ENCODE data around the gene STON1.
"Not testable (repeated sequence)": the region's sequence is repeated elsewhere in the genome, so short reads cannot be mapped to it uniquely, and the experiment has no call there.

Gene STON1

GRCh38 chr2:48574353-48575287 is 44.7 kb downstream of the STON1 start:
- no peak for DNase-seq

- DNase-seq, result no peak
Observed at GRCh38 chr2:48578313-48578712, 48.4 kb downstream of the STON1 start.

DNA sequence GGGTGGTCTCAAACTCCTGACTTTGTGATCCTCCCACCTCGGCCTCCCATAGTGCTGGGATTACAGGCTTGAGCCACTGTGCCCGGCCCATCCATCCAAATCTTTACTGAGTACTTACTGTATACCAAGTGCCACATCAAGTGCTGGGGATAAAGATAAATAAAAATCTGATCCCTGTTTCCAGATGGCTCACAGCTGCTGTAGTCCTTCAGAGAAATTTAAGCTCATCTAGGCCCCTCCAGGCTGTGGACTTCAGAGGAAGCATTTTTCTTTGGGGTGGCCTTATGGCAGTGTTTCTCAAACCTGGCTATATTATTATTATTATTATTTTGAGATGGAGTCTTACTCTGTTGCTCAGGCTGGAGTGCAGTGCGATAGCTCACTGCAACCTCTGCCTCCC is 54.0 kb downstream of the STON1 start:
- DNase-seq, result no peak

DNA sequence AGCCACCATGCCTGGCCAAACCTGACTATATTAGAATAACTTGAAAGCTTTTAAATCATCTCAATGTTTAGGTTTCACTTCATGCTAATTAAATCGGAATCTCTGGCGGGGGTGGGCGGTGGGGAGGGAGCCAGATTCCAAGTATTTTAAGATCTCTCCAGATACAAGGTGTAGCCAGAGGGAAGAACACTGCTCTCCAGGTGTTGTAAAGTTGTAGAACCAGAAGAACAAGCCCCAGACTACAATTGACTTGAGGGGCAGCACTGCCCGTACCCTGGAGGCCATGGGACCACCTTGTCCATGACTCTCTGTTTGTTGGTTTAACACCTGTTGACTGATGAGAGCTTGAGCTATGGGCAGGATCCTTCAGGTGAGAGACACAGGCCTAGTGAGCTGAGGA is 54.6 kb downstream of the STON1 start:
- DNase-seq, result no peak

DNA sequence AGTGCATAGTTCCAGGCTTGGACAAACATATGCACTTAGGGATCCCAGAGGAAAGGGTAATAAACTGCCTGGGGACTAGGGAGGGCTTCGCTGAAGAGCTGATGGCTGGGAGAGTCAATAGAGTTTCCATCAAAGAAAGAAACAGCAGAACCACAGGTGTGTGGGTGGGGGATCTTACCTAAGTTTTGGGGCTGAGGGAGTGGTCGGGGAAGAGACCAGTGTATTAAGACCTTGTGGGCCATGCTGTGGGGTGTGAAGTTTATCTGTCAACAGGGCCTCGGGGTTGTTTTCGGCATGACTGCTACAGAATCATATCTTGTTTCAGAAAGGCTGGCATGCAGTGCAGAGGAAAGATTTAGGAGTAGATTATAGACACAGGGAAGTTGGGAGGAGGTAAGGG is 56.5 kb downstream of the STON1 start:
- no peak for DNase-seq

DNA sequence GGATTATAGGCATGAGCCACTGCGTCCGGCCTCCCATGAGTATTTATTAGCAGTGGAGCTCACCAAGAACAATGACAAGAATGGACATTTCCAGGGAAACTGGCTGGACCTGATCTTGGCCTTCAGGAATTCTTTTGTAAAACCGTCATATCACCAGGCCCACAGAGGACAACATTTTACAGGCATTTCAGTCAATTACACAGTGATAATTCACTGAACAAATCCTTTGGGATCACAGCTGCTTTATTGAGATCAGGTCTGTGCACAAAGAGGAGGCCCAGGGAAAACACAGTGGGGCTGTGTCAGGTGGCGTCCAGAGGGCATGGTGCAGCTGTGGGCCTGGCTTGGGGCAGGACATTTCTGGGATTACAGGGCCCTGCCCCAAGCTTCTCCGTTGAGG is 57.6 kb downstream of the STON1 start:
- no peak for DNase-seq

- no peak for DNase-seq
Observed at GRCh38 chr2:48587961-48588360, 58.0 kb downstream of the STON1 start.

- DNase-seq, result no peak
Observed at GRCh38 chr2:48588745-48589144, 58.8 kb downstream of the STON1 start.

GRCh38 chr2:48589170-48589767 is 59.3 kb downstream of the STON1 start:
- peak; percentile 18 for DNase-seq

DNA sequence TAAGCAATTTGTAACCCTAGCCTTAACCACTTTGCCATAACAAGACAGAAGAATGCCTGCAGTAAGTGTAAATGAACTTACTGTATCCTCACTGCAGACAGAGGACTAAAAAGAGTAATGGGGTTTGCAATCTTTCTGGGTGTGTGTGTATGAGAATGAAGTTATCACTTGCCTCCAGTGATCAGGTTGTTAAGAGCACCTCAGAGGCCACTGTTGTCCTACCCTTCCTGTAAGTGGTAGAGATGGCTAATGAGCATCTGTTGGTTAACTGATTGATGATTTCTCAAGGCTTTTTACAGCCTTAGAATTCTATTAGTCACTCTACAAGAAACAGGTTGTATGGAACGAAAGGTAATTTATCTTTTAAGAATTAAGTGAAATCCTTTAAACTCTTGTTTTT is 60.1 kb downstream of the STON1 start:
- no peak for DNase-seq

DNA sequence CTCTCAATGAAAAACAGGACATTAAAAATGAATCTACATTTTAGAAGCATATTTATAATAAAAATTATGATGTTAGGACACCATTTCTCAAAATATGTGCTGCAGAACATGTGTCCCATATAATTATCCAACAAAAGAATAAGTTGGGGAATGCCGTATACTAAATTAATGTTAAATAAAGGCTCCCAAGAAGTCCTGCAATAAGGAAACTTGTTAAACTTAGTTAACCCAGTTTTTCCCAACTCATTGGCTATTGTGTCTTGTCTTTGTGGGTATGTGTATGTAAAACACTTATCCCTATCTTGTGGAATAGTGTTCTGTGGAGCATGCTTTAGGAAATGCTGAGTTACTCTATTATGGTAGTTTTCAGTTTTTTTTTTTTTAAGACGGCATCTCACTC is 62.1 kb downstream of the STON1 start:
- DNase-seq, result no peak

DNA sequence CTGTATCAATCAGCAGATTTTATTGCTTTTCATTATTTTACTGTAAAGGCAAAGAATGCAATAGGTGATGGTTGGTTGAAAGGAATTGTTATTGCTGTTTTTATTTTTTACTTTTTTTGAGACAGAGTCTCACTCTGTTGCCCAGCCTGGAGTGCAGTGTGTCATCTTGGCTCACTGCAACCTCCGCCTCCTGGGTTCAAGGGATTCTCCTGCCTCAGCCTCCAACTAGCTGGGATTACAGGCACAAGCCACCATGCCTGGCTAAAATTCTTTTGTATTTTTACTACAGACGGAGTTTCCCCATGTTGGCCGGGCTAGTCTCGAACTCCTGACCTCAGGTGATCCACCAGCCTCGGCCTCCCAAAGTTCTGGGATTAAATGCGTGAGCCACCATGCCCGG is 66.8 kb downstream of the STON1 start:
- not testable (repeated sequence) for DNase-seq

GRCh38 chr2:48597492-48597891 is 67.5 kb downstream of the STON1 start:
- no peak for DNase-seq

DNA sequence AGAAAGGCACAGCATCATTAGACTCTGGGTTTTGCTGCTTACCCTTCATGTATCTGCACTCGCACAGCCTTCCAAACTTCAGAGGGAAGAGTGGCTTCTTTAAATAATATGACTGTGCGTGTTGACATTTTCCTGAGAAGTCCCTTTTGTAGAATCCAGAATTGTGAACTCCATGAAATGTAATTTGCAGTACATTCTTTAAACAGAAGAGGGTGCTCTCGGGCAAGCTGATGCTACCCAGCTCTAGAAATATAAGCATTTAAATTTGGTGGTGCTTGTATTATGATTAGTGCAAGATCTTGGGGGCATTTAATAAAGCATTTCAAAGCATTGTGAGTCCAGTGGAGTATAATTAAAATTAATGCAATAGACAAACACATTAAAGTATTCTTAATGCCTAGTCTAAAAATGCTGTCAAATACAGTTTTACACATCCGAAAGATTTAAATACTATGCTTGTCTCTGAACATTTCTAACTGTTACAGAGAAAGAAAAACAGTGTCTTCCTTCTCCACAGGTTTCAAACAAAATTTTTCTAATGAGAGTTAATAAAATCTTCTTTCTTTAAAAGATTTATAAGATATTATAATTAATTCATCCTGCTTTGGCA is 70.4 kb downstream of the STON1 start:
- peak; percentile 55 for DNase-seq

DNA sequence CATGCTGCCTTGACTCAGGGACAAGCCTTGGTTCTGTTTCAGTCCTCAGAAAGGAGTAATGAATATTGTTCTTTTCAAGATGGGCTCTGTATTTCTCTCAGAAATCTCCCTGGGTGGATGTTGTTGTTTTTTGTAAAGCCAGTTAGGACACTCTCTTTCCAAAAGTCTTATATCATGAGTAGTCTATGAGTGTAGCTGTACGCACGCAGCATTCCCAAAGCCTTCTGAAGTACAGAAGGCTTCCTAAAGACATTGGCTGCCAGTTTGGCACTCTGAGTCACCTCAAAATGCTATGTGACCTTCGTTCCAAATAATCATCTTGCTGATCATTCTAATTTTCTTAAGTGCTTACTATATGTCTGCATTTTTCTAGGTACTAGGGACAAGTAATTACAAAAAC is 71.0 kb downstream of the STON1 start:
- no peak for DNase-seq

GRCh38 chr2:48601349-48601748 is 71.4 kb downstream of the STON1 start:
- no peak for DNase-seq

DNA sequence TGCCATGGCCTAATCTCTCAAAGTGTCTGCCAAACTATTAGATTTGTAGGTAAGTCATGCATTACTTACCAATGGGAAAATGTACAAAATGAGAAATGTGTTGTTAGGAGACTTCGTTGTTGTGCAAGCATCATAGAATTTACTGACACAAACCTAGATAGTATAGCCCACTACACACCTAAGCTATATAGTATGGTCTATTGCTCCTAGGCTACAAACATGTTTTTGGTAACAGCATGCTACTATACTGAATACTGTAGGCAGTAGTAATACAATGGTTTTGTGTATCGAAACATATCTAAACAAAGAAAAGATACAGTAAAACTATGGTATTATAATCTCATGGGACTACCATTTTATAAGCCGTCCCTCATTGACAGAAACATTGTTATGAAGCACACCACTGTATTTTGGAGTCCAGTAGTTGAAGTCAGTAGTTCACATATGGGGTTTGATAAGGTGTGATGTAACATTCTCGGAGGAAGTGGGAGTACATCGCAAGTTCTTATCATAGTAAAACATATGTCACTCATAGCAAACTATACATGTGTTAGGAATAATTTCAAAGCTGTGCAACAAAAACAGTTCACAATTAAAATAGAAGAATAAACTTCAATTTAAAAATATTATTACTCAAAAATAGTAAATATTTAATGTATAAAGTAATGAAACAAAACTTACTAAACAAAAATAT is 75.7 kb downstream of the STON1 start:
- no peak for DNase-seq

DNA sequence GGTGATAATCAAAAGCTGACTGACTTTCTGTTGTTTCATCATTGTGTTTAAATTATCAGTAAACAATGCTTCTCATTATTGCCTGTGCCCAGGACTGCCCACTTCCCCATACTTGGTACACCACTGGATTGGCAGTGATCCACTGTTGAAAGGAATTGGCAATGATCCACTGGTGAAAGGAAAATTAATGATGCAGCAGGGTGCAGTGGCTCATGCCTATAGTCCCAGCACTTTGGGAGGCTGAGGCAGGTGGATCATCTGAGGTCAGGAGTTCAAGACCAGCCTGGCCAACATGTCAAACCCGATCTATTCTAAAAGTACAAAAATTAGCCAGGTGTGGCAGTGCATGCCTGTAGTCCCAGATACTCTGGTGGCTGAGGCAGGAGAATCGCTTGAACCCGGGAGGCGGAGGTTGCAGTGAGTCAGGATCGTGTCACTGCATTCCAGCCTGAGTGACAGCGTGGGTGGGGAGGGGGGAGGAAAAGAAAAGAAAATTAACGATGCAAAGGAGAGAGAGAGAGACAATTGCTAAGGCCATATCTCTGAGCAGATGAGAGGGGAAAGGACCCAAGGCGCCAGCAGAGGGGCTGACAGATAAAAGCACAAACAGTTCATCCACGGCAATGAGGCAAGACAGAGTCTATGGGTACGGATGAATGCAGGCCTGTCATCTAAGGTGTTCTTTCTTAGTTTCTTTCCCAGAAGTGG is 77.5 kb downstream of the STON1 start:
- no peak for DNase-seq

DNA sequence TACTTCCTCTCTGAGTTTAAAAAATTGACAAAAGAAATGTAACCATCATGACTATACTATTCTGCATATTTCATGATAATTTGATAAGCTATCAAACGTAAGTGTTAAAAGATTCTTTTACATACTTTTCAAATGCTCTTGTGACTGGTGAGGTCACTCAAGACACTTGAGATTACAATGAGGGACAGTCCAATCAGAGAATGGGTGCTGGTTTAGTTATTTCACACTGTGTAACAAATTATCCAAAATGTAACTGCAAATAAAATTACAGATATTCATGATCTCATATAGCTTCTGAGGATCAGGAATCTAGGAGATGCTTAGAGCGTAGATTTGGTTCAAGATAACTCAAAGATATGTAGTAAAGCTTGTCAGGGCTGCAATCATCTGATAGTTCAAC is 83.3 kb downstream of the STON1 start:
- DNase-seq, result no peak

- DNase-seq, result not testable (repeated sequence)
Observed at GRCh38 chr2:48614581-48614980, 84.6 kb downstream of the STON1 start.

DNA sequence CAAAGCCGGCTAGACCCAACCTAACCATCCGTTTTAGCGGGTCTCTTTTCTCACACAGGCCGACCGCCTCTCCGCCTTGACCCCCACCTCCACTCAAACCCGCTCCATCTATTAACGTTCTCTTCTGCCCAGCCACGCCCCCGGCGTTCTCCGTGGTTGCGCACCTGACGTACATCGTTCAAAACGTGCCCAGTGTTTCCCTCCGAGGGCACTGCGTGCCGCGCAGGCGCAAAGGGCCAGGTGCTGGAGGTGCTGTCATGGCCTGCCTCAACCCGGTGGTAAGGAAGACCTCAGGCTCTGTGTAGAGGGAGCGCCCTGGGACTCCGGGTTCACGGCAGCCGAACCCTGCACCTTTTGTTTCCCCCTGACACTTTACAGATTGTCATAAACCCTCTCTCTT is 87.7 kb downstream of the STON1 start, which contains the start of gene GTF2A1L:
Gene GTF2A1L (plus strand): TSS at position 239 of the 400 bp plus-strand sequence. CDS start 19 bp downstream, at position 258.
- no peak for DNase-seq

- no peak for DNase-seq
Observed at GRCh38 chr2:48619526-48619925, 89.6 kb downstream of the STON1 start.

DNA sequence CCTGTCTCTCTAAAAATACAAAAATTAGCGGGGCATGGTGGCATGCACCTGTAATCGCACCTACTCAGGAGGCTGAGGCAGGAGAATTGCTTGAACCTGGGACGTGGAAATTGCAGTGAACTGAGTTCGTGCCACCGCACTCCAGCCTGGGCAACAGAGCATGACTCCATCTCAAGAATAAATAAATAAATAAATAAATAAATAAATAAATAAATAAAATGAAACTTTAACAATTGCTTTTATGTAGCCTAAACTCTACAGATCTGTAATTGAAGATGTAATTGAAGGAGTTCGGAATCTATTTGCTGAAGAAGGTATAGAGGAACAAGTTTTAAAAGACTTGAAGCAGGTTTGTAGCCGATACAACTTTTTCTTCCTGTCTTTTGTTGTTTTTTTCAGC is 90.7 kb downstream of the STON1 start:
- no peak for DNase-seq
